ENCODE results near the gene MYL9.

DNA sequence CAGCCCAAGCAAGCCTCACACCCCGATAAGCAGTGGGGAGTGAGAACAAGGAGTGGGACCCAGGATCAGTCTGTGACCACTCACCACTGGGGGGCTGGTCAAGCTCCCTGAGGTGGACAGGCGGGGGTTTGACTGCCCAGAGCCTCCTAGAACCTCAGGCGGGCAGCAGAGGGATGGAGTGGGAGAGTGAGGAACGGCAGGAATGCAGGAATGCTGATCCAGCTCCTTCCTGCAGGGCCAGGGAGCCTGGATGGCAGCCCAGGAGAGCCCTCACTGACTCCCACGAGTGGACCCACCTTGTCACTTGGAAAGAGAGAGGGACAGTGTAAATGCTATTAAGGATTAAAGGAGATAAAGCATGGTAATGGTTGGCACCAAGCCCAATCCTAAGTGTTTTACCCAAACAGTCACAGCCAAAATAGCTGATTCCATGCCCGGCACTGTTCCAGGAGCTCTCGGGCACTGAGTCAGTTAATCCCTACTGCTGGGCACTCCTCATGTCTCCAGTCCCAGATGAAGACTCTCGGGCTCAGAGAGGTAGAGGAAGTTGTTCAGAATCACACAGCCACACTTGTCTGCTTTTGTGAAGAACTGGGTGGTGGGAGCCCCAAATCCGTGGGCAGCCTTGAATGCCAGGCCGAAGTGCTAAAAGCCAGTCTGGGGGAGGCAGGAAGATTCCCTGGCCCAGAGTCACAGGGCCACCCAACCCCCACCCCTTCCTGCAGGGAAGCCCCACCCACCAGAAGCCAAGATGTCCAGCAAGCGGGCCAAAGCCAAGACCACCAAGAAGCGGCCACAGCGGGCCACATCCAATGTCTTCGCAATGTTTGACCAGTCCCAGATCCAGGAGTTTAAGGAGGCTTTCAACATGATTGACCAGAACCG, 3.1 kb downstream of the MYL9 start:
- TF ChIP-seq FOXK2 (IDR thresholded peaks at IDR 0.05), result no peak
- no peak for TF ChIP-seq RB1 (IDR thresholded peaks at IDR 0.05; ENCODE audit: borderline replicate concordance)
- TF ChIP-seq EZH2 (IDR thresholded peaks at IDR 0.05; ENCODE audit: borderline replicate concordance, control insufficient read depth, low read depth, low read length), result no peak

All from GM12878 (cell line).